HL-60/S4 treated with retinoic acid at 250 ng/mL for 4 days and 3 days (cell line): ENCODE results near the gene CTBP2.
"Not testable (repeated sequence)": the region's sequence is repeated elsewhere in the genome, so short reads cannot be mapped to it uniquely, and the experiment has no call there.

Source experiments
- in situ Hi-C: fragments of 300-500 bp; cut with MboI; formaldehyde crosslinking; loops from 2 replicates; pipeline ENCODE4 v1.7.0; 2022; ENCODE audit warnings: low sequenced_read_pairs

CTBP2 gene

DNA sequence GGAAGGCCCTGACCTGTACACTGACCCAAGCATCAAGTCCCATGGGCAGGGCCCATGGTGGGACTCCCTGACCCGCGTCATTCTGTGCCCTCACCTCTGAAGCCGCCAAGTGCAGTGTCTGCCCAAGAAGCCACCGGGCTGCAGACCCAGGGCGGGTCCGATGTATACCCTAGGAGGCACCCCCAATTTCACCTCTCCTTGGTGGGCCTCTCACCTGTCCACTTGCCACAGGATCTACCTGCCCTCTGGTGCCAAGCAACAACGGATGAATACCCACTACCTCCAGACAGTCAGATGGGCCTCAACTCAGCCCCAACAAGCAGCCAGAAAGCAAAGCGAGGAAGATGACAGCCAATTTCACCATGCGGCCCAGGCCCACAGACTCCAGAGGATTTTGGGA is 92.6 kb downstream of the CTBP2 start:
- in situ Hi-C loops: no loop called here

DNA sequence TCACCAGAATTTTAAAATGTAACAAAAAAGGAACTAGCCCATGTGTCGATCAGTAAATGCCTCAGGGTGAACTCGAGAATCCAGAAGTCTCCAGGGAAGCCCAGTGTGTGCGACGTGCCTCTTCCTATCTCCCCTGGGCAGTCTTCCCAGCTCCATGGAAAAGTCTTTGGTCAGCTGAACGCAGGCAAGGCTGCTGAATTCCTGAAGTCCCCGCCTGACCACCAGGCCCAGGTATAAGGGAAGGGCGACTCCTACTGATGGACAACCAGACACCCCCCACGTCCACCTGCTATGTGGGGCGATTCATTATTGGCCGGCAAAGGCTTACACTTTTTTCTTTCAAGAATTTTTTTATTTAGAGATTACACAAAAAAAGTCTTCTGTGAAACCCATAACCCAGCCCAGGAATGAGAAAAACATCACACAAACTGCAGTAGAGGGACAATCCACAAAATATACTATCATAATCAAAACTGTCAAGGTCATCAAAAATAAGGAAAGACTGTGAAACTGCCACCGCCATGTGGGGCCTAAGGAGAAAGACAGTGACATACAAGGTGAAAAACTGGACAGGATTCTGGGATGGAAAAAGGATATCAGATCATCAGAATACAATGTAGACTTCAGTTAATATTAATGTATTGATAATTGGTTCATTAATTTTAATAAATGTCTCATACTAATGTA is 93.5 kb downstream of the CTBP2 start:
- in situ Hi-C loops: no loop called here

DNA sequence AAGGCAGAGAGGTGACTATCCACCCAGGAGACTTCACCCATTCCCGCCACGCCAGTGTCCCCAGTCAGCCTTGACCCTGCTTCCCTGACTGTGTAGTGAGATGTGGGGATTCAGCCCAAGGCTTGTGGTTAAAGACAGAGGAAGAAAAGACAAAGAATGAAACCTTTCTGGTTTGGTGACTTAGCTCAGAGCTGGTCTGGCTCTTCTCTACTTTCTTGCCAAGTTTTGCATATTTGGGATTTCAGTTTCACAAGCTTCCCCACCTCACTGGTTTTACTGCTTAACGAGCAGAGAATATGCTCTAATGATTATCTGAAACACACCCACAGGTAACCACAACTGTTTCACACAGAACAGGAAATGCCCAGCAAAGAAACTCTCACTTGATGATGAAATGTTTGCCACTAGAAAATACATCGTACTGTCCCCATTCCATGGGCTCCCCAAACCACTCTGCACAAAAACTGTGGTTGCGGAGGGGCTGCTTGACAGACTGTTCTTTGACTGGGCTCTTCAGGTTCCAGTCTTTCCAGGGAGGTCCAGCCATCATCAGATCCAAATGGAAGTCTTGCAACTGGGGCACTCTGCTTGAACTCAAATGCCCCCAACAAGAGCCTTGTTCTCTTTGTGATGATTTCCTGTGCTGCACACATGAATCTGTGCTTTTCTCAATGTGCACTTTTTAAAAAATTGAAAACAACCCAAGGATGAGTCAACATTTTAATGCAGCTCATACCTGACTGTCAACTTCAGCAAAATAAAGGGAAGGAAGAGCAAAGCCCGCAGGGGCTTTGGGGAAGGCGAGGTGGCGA is 95.5 kb downstream of the CTBP2 start:
- in situ Hi-C loops: no loop called here

DNA sequence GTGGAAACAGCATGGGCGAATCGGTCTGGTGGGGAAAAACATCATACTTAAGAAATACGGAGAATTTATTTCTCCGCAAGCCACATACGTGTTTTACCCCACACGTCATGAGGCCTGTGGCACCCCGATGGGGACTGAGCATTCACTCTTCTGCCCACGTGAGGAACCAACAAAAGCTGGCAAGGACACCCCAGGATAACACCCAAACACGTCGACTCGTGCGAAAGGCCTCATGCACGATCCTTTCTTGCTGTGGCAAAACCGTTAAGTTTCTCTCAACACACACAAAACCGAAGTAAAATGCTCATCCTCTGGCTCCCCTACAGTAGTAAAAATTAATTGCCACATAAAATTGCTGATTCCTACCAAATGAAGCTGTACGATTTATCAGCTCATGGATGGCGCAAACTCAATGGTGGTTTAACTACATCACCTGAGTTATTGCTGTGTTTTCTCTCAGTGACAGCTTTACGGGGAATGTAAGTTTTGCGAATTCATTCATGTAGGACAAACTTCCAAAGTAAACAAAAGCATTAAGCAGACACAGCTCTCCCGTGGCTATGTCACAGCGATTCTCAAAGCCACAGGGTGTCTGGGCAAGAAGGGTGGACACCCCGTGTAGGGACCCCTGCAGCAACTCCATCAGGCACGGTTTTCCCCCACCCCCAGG is 97.0 kb downstream of the CTBP2 start:
- in situ Hi-C loops: no loop called here

DNA sequence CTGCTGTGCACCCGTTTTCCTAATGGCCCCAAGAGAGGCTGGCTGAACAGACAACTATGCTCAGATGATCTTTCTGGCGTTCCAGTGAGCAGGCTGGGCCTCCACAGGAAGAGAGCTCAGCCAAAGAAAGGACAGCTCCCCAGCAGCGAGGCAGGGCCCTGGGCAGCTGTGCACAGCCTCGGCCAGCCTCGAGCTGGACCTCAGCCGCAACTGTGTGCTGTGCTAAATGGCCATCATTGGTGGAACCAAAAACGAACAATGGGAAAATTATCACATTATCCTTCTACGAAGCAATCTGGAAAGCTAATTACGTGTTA is 97.5 kb downstream of the CTBP2 start:
- in situ Hi-C loops: no loop called here

DNA sequence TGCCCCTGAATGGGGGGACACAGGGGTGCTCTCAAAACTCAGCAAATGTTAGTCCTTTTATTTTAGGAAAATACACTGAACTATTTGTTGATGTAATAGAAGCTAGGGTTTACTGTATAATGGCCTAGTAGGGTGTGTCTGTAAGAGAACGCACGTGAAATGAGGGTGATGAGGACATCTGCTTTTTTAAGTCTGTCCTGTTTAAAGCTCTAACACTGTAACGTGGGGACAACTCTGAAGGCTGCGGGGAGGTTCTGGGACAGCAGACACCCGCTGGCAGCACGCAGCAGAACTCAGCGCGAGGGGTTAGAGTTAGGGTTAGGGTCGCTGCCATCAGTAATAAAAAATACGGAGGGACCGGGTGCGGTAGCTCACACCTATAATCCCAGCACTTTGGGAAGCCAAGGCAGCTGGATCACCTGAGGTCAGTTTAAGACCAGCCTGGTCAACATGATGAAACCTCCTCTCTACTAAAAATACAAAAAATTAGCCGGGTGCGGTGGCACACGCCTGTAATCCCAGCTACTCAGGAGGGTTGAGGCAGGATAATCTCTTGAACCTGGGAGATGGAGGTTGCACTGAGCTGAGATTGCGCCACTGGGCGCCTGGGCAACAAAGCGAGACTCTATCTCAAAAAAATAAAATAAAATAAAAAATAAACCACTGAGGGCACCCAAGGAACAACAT is 98.0 kb downstream of the CTBP2 start:
- in situ Hi-C loops: no loop called here

DNA sequence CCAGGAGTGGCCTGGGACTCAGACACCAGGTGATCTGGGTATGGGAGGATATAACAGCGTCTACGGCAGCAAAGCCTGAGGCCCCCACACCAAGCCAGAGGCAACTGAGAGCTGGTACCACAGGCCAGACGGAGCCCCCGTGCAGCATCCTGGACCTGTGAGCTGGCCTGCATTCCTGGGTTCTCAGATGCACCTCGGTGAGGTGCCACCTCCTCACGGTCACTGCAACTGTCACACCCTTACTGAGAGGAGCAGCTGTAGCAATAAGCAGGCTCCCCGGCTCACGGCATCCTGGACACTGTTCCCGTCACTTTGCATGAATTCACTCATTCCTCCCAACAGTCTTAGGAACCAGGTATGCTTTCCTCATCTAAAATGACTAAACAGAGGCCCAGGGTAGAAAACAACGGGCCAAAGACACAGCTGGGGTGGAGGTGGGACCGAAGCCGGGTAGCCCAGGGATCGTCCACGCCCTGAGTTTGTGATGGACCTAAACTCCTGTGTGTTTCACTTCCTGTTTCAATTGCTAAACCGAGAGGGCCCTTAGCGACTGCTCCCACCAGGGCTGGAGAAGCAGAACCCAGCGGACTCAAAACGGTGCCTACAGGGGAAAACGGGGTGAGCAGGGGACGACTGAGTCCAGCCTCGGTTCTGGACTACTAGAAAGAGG is 98.7 kb downstream of the CTBP2 start:
- in situ Hi-C loops: no loop called here

DNA sequence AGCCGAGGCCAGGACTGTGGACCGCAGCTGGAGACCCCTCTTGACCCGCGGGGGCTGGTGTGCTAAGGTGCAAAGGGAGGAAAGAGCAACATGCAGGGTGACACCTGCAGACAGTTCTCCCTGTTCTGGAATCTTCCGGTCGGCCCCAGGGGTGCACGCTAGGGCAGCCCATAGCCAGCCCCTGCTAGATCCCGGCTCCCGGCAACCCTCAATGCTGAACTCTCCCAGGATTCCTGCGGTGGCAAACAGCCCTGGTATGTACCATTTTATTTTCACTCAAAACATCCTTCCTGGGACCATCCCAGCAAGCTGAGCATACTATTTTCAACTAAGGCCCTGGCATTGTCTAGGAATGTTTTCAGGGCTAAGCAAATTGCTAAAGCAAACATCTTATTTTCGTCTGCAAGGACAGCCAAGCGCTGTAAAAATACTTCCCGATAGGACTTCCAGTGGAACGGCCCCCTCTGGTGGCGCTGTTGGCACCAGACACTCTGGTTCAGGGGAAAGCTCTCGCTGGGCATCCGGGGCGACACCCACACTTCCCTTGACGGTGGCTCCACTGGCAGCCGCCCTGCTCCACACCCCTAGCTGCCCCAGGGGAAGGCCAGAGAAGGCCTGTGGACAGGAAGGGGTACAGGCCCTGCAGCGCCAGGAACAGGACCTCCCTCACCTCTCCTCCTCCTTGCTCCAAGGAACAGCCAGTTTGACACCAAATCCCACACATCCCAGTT is 99.4 kb downstream of the CTBP2 start:
- in situ Hi-C loops: no loop called here

DNA sequence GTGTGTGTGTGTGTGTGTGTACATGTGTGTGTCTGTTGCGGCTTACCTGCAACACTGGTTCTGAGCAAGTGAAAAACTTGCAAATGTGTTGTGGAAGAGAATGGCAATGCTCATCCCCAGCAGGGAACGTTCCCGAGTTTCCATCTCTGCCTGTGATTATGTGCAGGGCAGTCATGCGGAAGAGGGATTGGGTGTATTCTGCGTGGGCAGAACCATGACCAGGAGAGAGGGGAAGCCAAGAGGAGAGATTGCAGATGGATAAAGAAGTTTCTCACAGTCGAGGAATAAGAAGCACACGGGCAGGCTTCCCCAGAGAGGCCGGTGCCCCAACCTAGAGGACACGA is 99.9 kb downstream of the CTBP2 start:
- in situ Hi-C loops: no loop called here

DNA sequence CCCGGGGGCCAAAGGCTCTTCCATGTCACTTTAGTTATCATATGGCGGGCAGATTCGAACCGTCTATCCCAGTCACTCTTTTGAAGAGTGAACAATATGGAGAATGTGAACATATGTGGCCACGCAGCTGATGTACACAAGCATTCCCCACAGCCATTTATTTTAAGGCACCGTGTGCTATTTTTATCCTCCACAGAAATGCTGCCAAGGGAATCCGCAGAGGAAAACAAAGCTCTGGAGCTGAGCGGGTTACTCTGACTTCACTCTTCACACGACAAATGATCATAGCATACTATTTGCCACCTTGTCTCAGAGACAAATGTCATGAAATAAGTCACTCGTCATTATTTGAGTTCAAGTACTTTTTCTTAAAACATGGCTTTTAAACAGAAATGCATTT is 100.3 kb downstream of the CTBP2 start:
- in situ Hi-C loops: no loop called here

DNA sequence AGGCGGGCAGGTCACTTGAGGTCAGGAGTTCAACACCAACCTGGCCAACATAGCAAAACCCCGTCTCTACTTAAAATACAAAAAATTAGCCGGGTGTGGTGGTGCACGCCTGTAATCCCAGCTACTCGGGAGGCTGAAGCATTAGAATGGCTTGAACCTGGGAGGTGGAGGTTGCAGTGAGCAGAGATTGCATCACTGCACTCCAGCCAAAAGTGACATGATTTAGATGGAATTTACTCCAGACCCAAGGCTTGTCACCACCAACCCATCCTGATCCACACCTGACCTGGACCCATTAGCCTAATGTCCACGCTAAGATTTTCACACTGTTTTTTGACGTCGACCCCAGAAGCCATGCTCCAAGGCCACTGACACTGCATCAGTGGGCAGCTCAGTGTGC is 101.0 kb downstream of the CTBP2 start:
- in situ Hi-C loops: not testable (repeated sequence)

DNA sequence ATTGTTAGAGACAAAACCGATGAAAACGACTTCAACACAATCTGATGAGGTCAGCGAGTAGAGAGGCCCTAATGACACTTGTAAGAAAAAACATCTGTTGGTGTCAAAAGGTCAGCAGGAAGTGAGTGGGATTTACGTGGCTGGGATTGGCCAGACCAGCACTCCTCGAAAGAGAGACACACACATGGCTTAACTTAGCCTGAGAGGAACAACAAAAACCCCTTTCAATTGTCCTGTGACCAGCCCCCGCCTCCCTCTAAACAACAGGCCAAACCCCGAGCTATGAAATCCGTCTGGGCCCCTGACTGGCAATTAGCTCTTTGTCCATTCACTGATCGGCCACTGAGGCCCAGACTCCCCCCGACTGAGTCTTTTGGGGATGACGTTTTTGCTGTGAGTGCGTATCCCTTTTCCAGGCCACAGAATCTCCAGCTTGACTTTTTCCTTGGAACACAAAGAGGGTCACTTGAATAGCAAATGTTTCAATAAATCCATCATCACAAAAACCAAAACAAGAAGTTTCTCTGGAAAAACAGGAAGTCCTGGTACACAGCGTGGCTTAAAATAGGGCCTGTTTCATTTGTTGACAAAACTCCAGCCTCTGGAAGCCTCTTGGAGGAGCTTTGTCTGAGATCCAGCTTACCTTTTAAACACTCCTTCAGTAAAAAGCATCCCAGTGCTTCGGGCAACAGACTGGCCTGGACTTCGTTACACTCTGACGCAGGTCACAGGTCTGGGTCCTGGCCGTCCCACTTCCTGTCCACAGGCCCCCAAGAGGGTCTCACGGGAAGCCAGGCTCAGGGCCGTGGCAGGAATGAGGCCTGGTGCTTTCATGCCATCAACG is 103.0 kb downstream of the CTBP2 start:
- in situ Hi-C loops: no loop called here

DNA sequence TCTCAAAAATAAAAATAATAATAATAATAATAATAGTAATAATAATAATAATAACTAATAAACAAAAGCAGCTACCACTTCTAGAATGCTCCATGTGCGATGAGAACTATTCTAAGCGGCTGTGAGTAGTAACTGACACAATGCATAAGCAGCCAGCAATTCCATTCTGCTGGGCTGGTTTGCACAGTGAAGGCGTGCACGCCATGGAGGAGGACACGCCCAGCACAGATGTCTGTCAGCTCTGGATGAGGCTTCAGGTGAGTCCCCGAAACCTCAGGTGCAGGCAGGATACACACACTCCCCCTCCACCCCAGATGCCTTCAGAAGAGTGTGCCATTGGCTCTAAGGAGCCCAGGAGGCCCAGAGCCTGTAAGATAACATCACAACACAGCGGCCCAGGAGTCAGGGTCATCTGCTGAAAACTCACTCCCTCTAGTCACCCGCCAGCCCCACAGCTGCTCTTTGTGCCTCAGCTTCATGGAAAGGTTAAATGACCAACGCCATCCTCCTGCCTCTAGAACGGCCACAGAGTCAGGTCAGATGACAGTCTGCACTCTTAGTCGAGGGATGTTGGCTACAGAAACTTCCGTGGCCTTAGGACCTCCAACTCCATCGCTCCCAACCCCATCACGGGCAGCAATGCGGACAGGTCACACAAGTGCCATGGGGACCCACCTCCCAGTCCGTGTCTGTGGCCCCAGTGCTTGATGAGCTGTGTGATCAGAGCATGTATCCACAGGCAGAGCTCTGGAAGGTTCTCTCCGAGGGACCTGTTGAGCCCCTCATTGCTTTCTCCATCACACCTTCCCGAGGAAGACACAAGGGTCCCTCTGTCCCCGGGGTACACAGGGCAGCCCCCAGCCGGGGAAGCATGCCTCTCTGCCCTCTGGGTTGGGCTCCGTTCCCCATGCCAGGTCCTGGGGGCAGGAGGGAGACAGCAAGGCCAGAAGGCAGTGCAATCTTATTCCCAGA is 103.9 kb downstream of the CTBP2 start:
- in situ Hi-C loops: no loop called here

DNA sequence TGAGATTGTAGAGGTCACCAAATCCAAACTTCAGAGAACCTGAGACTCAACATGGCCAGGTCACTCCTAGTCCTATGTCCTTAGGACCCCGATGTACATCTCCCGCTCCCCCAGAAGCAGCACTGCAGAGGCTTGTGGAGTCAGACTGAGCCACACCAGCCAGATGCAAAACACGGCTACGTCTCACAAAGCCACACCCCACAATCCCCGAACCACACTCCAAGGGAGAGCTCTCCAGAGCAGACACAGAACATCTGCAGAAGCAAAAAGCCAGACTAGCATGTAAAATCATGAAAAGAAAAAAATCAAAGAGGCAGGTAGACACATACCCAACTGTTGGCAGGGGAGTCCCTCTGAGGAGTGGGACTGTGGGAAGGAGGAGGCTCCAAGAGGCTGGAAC is 104.9 kb downstream of the CTBP2 start:
- in situ Hi-C loops: no loop called here

DNA sequence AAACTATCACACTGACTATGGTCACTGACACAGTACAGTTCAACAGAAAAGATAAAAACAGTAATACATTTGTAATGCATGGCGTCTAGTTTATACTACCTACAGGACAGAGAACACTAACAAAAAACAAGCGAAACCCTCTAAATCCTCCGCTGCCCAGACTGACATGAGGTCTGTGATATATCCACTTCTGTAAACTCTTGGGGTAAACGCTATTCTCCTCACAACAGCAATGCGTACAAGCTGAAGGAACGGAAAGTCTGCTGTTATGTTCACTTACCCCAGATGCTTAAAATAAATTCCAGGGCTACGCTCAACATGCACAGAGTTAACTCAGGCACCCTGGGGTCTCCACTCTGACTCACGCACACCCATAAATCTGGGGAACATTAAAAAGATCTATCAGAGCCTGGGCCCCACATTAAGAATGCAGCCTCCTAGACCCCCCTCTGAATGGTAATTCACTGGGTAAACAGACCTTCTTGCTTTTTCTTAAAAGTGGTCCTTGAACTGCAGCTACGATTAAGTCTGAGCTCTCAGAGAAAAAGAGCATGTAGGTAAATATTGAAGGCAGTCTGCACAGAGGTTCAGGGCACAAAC is 105.6 kb downstream of the CTBP2 start:
- in situ Hi-C loops: no loop called here

DNA sequence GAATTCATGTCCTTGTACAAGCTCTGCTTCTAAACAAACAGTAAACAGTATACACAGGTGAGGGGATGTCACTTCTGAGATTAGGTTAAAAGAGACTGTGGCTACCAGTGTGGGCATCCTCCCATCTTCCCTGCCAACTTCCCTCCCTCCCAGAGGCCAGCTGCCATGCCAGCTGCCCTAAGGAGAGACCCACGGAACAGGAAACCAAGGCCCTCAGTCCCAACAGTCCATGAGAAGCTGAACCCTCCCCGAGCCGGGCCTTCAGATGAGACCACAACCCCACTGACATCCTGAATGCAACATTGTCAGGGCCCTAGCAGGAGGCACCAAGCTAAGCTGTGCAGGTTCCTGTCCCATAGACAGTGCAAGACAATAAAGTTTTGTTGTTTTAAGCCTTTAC is 106.1 kb downstream of the CTBP2 start:
- in situ Hi-C loops: no loop called here

DNA sequence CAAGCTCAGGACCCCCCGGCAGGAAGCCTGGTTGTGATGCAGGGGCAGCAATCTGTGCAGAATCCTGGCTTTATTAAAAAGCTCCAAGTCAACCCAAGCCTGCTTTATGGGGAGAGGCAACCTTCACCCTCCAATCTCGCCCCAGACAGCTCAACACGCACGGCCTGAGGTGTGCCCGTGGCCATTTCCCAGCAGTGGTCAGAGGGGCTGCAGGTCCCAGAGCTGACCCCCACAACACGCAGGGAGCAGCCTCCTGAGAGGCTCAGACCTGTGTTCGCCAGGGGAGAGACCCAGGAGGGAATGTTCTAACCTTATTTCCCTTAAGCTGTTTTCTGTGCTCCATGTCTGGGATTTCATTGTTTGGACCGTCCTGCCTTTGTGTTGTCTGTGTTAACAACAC is 108.2 kb downstream of the CTBP2 start:
- in situ Hi-C loops: no loop called here

DNA sequence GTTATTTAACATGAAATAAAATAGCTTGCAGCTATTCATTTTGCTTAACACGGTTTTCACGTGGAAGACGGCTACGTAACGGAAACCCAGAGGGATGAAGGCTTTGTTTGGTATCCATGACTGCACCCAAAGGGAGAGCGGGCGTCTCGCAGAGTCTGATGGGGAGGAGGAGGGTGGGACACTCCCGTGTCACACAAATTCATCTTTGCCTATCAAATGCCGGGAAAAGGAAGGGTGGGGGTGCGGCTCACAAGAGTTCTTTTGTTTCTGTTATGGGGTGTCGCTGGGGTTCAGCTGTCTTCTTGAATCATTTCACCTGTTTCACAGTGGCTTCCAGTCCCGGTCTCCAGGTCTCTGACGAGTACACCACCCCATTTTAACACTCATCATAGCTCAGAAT is 110.0 kb downstream of the CTBP2 start:
- in situ Hi-C loops: no loop called here
